Activated B cell treated with CpG ODN at 0.5 μM for 24 hours (primary cell): ENCODE measurements around the gene KCTD12. TPM values are rescaled to one million over a fixed set of nuclear protein-coding genes. Genes with fewer than 3 reads are reported as not detected.
"Not testable (repeated sequence)": the region's sequence is repeated elsewhere in the genome, so short reads cannot be mapped to it uniquely, and the experiment has no call there.

ENCODE experiments used
- ATAC-seq: fragments of 200-7000 bp; cut with Tn5 transposase; one replicate; pipeline ENCODE4 v1.10.0; 2021; ENCODE audit warnings: low read depth, mild to moderate bottlenecking, moderate library complexity
- CTCF ChIA-PET: fragments of 350-600 bp; sonication (Branson Sonifier 250); formaldehyde crosslinking; loops from one replicate; lab custom pipeline; 2021; ENCODE audit warnings: antibody characterized with exemption; lab: Charles Lee
- POLR2A ChIA-PET: fragments of 350-600 bp; sonication (Branson Sonifier 250); formaldehyde crosslinking; loops from one replicate; lab custom pipeline; 2021; ENCODE audit warnings: antibody characterized with exemption; lab: Charles Lee
- DNase-seq: peaks from one replicate; pipeline ENCODE4 v3.0.0; 2022
- H3K27ac Mint-ChIP-seq: one replicate; pipeline ENCODE4 v1.8.0; 2020; ENCODE audit warnings: mixed read lengths
- H3K27me3 Mint-ChIP-seq: one replicate; pipeline ENCODE4 v1.8.0; 2021; ENCODE audit warnings: mixed read lengths
- H3K36me3 Mint-ChIP-seq: one replicate; pipeline ENCODE4 v1.8.0; 2021; ENCODE audit warnings: low read depth, mixed read lengths
- H3K4me1 Mint-ChIP-seq: one replicate; pipeline ENCODE4 v1.8.0; 2021; ENCODE audit warnings: mixed read lengths
- H3K4me3 Mint-ChIP-seq: one replicate; pipeline ENCODE4 v1.8.0; 2020; ENCODE audit warnings: mild to moderate bottlenecking, mixed read lengths
- H3K9me3 Mint-ChIP-seq: one replicate; pipeline ENCODE4 v1.8.0; 2020; ENCODE audit warnings: mixed read lengths
- CTCF ChIP-seq: fragments of 200-600 bp; IDR thresholded peaks from one replicate; pipeline ENCODE4 v1.8.0; 2022; ENCODE audit warnings: antibody characterized with exemption, mild to moderate bottlenecking
- intact Hi-C: fragments of 100-400 bp; cut with micrococcal nuclease; formaldehyde crosslinking; loops from one replicate; pipeline ENCODE4 v1.15.1; 2024
- total RNA-seq: library from RNA; stranded (reverse); gene quantifications from 2 replicates; pipeline ENCODE4 v1.2.3, GENCODE V29; 2022

KCTD12 gene
- total RNA-seq, 1 donor from 2014 or later = 5.5 TPM

GRCh38 chr13:76928456-76928855 is 42.3 kb upstream of the KCTD12 start:
- H3K27me3 Mint-ChIP-seq = peaks cover 11% of the 10 kb centered on the region
- no peaks in the 10 kb centered on the region for H3K4me1 Mint-ChIP-seq
- no peak for TF ChIP-seq CTCF
- ChIA-PET CTCF (no interaction called here), POLR2A (no interaction called here)
- intact Hi-C loops = no loop called here
- peaks cover 3% of the 10 kb centered on the region for H3K9me3 Mint-ChIP-seq
- H3K4me3 Mint-ChIP-seq = no peak overlapping the region
- DNase-seq (no peak), ATAC-seq (no peak)
- no peaks in the 10 kb centered on the region for H3K36me3 Mint-ChIP-seq
- H3K27ac Mint-ChIP-seq = no peak overlapping the region

GRCh38 chr13:76927955-76928354 is 41.8 kb upstream of the KCTD12 start:
- ChIA-PET CTCF (no interaction called here), POLR2A (no interaction called here)
- no peaks in the 10 kb centered on the region for H3K36me3 Mint-ChIP-seq
- H3K27ac Mint-ChIP-seq = no peak overlapping the region
- peaks cover 11% of the 10 kb centered on the region for H3K27me3 Mint-ChIP-seq
- DNase-seq = no peak
- TF ChIP-seq CTCF = no peak
- peaks cover 3% of the 10 kb centered on the region for H3K9me3 Mint-ChIP-seq
- intact Hi-C loops = no loop called here
- ATAC-seq = no peak
- no peaks in the 10 kb centered on the region for H3K4me1 Mint-ChIP-seq
- H3K4me3 Mint-ChIP-seq = no peak overlapping the region

DNA sequence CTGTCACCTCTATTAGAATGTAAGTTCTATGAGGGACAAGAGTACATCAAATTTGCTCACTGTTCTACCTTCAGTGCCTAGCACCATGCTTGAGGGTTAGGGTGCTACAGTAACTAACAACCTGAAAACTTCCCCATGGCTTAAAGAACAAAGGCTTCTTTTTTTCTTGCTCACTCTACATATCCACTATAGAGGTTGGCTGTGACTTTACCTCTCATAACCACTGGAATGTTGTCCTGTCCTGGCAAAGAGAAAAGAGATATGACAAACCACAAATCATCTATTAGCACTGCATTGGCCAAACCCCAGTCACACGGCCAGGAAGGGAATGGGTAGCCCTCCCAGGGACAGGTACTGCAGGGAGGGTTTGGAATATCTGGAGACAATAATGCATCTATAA is 38.9 kb upstream of the KCTD12 start:
- intact Hi-C loops = no loop called here
- POLR2A ChIA-PET = no interaction called here
- Mint-ChIP-seq H3K4me1 (no peaks in the 10 kb centered on the region), H3K27me3 (peaks cover 19% of the 10 kb centered on the region), H3K4me3 (no peak overlapping the region), H3K27ac (no peak overlapping the region), H3K9me3 (peaks cover 4% of the 10 kb centered on the region), H3K36me3 (no peaks in the 10 kb centered on the region)
- DNase-seq = no peak
- no peak for TF ChIP-seq CTCF
- ATAC-seq = no peak
- CTCF ChIA-PET = no interaction called here

GRCh38 chr13:76921516-76921915 is 35.3 kb upstream of the KCTD12 start:
- ATAC-seq = no peak

DNA sequence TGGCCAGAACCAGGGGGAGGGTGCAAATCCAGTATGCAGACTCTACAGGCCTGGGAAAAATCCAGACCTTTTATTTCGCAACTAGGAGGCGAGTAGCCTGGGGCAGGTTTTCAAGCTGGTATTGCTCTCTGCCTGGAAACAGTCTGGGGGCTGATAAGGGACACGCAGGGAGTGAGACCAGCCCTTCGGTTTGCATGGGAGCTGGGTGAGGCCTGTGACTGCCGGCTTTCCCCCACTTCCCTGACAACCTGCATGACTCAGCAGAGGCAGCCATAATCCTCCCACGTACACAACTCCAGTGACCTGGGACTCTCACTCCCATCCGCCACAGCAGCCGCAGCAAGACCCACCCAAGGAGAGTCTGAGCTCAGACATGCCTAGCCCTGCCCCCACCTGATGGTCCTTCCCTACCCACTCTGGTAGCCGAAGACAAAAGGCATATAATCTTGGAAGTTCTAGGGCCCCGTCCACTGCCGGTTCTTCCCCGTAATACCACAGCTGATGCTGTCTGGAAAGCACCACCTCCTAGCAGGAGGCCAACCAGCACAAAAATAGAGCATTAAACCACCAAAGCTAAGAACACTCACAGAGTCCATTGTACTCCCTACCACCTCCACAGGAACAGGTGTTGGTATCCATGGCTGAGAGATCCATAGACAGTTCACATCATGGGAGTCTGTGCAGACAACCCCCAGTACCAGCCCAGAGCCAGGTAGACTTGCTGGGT is 31.7 kb upstream of the KCTD12 start:
- intact Hi-C loops, CTCF ChIA-PET, ATAC-seq, H3K27ac Mint-ChIP-seq, DNase-seq, POLR2A ChIA-PET, H3K9me3 Mint-ChIP-seq, H3K36me3 Mint-ChIP-seq, H3K4me1 Mint-ChIP-seq, H3K4me3 Mint-ChIP-seq: not testable (repeated sequence)
- H3K27me3 Mint-ChIP-seq = peaks cover 24% of the 10 kb centered on the region

More at GRCh38 chr13:76921516-76921915, 35.3 kb upstream of the KCTD12 start:
- Mint-ChIP-seq H3K4me3 (no peak overlapping the region), H3K36me3 (no peaks in the 10 kb centered on the region), H3K27ac (no peak overlapping the region), H3K9me3 (peaks cover 6% of the 10 kb centered on the region), H3K4me1 (no peaks in the 10 kb centered on the region), H3K27me3 (peaks cover 17% of the 10 kb centered on the region)
- intact Hi-C loops = no loop called here
- TF ChIP-seq CTCF = no peak
- CTCF ChIA-PET = no interaction called here
- DNase-seq = no peak
- POLR2A ChIA-PET = no interaction called here
